MCF 10A (cell line): ENCODE data around the gene LARGE2. TPM values are rescaled to one million over a fixed set of nuclear protein-coding genes. Genes with fewer than 3 reads are reported as not detected.

Source experiments
- BruUV-seq: library from RNA; stranded (reverse); fragments of 400-500 nt; replicated peaks from 2 replicates; lab custom pipeline; 2021; lab: Mats Ljungman, UMichigan
- CTCF ChIA-PET: fragments of 300-600 bp; sonication (Branson Sonifier 250); formaldehyde crosslinking; extraction: SDS; loops from one replicate; lab custom pipeline; 2021; ENCODE audit warnings: antibody characterized with exemption, inconsistent platforms; lab: Yijun Ruan, JAX
- POLR2A ChIA-PET: fragments of 300-600, 350-650 bp; sonication (Branson Sonifier 250); formaldehyde crosslinking; extraction: SDS; loops from one replicate; lab custom pipeline; 2020; ENCODE audit warnings: antibody characterized with exemption, inconsistent platforms; lab: Yijun Ruan, JAX
- DNase-seq: peaks from one replicate; pipeline ENCODE4 v3.0.0-alpha.2; 2018; ENCODE audit not compliant: unreplicated experiment
- H3K27ac Mint-ChIP-seq: one replicate; pipeline ENCODE4 v1.8.0; 2022; ENCODE audit warnings: mild to moderate bottlenecking, low read depth, mixed read lengths; ENCODE audit not compliant: unreplicated experiment
- H3K27me3 Mint-ChIP-seq: one replicate; pipeline ENCODE4 v1.8.0; 2022; ENCODE audit warnings: mixed read lengths; ENCODE audit not compliant: insufficient read depth, unreplicated experiment
- H3K36me3 Mint-ChIP-seq: one replicate; pipeline ENCODE4 v1.8.0; 2022; ENCODE audit warnings: mild to moderate bottlenecking, moderate library complexity, mixed read lengths; ENCODE audit not compliant: insufficient read depth, unreplicated experiment
- H3K4me1 Mint-ChIP-seq: one replicate; pipeline ENCODE4 v1.8.0; 2022; ENCODE audit warnings: mixed read lengths; ENCODE audit not compliant: insufficient read depth, unreplicated experiment
- H3K4me3 Mint-ChIP-seq: one replicate; pipeline ENCODE4 v1.8.0; 2022; ENCODE audit warnings: mild to moderate bottlenecking, moderate library complexity, mixed read lengths; ENCODE audit not compliant: unreplicated experiment
- H3K9me3 Mint-ChIP-seq: one replicate; pipeline ENCODE4 v1.8.0; 2022; ENCODE audit warnings: mixed read lengths; ENCODE audit not compliant: unreplicated experiment
- CTCF ChIP-seq: fragments of 200-600 bp; IDR thresholded peaks from one replicate; pipeline ENCODE4 v1.8.0; 2022; ENCODE audit warnings: antibody characterized with exemption, mild to moderate bottlenecking; ENCODE audit not compliant: unreplicated experiment
- intact Hi-C: fragments of 100-400 bp; cut with micrococcal nuclease; formaldehyde crosslinking; loops from 2 replicates; pipeline ENCODE4 v1.14.1; 2022
- total RNA-seq: library from RNA; stranded (reverse); gene quantifications from 2 replicates; pipeline ENCODE4 v1.2.3, GENCODE V29; 2022

The LARGE2 gene
- total RNA-seq, 1 experiment from 2014 or later = 0.91 TPM

GRCh38 chr11:45927332-45927683 lies 4.9 kb downstream of the LARGE2 start:
- no peak for DNase-seq
- H3K36me3 Mint-ChIP-seq = peaks cover 16% of the 10 kb centered on the region
- POLR2A ChIA-PET = interaction anchor here (1.2 kb wide), 1 partner anchor 9 kb away, joined by 5 read pairs; the partner anchor contains the start of gene PEX16
- intact Hi-C loops = no loop called here
- no peak for TF ChIP-seq CTCF
- H3K4me3 Mint-ChIP-seq = no peak overlapping the region
- H3K9me3 Mint-ChIP-seq = no peaks in the 10 kb centered on the region
- CTCF ChIA-PET = interaction anchor here (0.9 kb wide), 1 partner anchor 80 kb away, joined by 4 read pairs; no protein-coding TSS in a partner anchor
- no peak overlapping the region for H3K27ac Mint-ChIP-seq
- H3K27me3 Mint-ChIP-seq = no peaks in the 10 kb centered on the region
- BruUV-seq = no TSS peak
- H3K4me1 Mint-ChIP-seq = peaks cover 32% of the 10 kb centered on the region

GRCh38 chr11:45927684-45928413 lies 5.4 kb downstream of the LARGE2 start:
- no peak overlapping the region for H3K4me3 Mint-ChIP-seq
- ChIA-PET POLR2A (interaction anchor here (1.0 to 1.2 kb wide), 2 partner anchors 10 kb away, joined by 5 read pairs; partner anchors contain the start of gene PEX16), CTCF (no interaction called here)
- TF ChIP-seq CTCF = no peak
- intact Hi-C loops = no loop called here
- H3K36me3 Mint-ChIP-seq = peaks cover 22% of the 10 kb centered on the region
- H3K27ac Mint-ChIP-seq = peak overlapping the region; percentile 74
- no peaks in the 10 kb centered on the region for H3K27me3 Mint-ChIP-seq
- no peak for DNase-seq
- H3K9me3 Mint-ChIP-seq = no peaks in the 10 kb centered on the region
- BruUV-seq = no TSS peak
- H3K4me1 Mint-ChIP-seq = peaks cover 32% of the 10 kb centered on the region

GRCh38 chr11:45928535-45929215 lies 6.2 kb downstream of the LARGE2 start:
- intact Hi-C loops = no loop called here
- DNase-seq = no peak
- H3K27ac Mint-ChIP-seq = peak overlapping the region; percentile 74
- H3K9me3 Mint-ChIP-seq = no peaks in the 10 kb centered on the region
- peaks cover 30% of the 10 kb centered on the region for H3K36me3 Mint-ChIP-seq
- BruUV-seq = no TSS peak
- no peak for TF ChIP-seq CTCF
- ChIA-PET CTCF (no interaction called here), POLR2A (interaction anchor here (1.0 kb wide), 1 partner anchor 11 kb away, joined by 5 read pairs; the partner anchor contains the start of gene PEX16)
- no peak overlapping the region for H3K4me3 Mint-ChIP-seq
- no peaks in the 10 kb centered on the region for H3K27me3 Mint-ChIP-seq
- peaks cover 29% of the 10 kb centered on the region for H3K4me1 Mint-ChIP-seq

- Mint-ChIP-seq H3K27ac (peak overlapping the region; percentile 88), H3K4me3 (peak overlapping the region; percentile 8), H3K27me3 (no peaks in the 10 kb centered on the region), H3K36me3 (peaks cover 39% of the 10 kb centered on the region), H3K4me1 (peaks cover 23% of the 10 kb centered on the region), H3K9me3 (no peaks in the 10 kb centered on the region)
- BruUV-seq = no TSS peak
- CTCF ChIA-PET = interaction anchor here (0.7 to 2.0 kb wide), 6 partner anchors 8 to 459 kb away, joined by 3 to 10 read pairs (median 5); no protein-coding TSS in a partner anchor
- POLR2A ChIA-PET = interaction anchor here (2.4 kb wide), 1 partner anchor 12 kb away, joined by 23 read pairs; the partner anchor contains the start of gene PEX16
- DNase-seq = no peak
- no peak for TF ChIP-seq CTCF
- intact Hi-C loops = no loop called here
Observed at GRCh38 chr11:45929486-45930030, 7.1 kb downstream of the LARGE2 start.
